A549 (cell line): ENCODE data around the gene PRLR. TPM values are rescaled to one million over a fixed set of nuclear protein-coding genes. Genes with fewer than 3 reads are reported as not detected.

Source experiments
- ATAC-seq, 2 experiments: fragments of 200-7000 bp in 1 of 2; fragments of >200 bp in 1 of 2; cut with Nextera tagmentation in 1 of 2; cut with Tn5 transposase in 1 of 2; 3 replicates each; pipeline versions ENCODE4 v1.8.0 to v1.9.1; 2018 to 2020; ENCODE audit warnings: mild to moderate bottlenecking in 1 of 2, moderate library complexity in 1 of 2
- CTCF ChIA-PET: fragments of 300-600 bp; sonication (Branson Sonifier 250); formaldehyde crosslinking; extraction: SDS; loops from one replicate; lab custom pipeline; 2021; ENCODE audit warnings: antibody characterized with exemption, inconsistent platforms; lab: Yijun Ruan, JAX
- POLR2A ChIA-PET: fragments of 350-600 bp; formaldehyde crosslinking; extraction: SDS; loops from one replicate; lab custom pipeline; 2021; ENCODE audit warnings: antibody characterized with exemption, inconsistent platforms; lab: Yijun Ruan, JAX
- DNase-seq, 2 experiments: peaks; one replicate each; pipeline versions ENCODE4 v3.0.0 to v3.0.0-alpha.2; 2011 to 2016; ENCODE audit warnings: low read depth in 1 of 2, low spot score in 1 of 2
- FAIRE-seq: peaks from 2 replicates; lab custom pipeline; 2011; peaks lifted over from hg19 to GRCh38; lab: Jason Lieb, UNC
- H3K27ac ChIP-seq, 2 experiments: fragments of >200 bp; sonication (Bioruptor Twin); formaldehyde crosslinking; 3 replicates each; pipeline ENCODE4 v1.5.1; 2016 to 2017
- H3K4me1 ChIP-seq: fragments of >200 bp; sonication (Bioruptor Twin); formaldehyde crosslinking; 3 replicates; pipeline ENCODE4 v1.6.1; 2016
- H3K4me2 ChIP-seq: fragments of >200 bp; sonication (Bioruptor Twin); formaldehyde crosslinking; 3 replicates; pipeline ENCODE4 v1.6.1; 2016
- H3K4me3 ChIP-seq: fragments of >200 bp; sonication (Bioruptor Twin); formaldehyde crosslinking; 3 replicates; pipeline ENCODE4 v1.5.1; 2016
- H3K9me3 ChIP-seq: fragments of >200 bp; sonication (Bioruptor Twin); formaldehyde crosslinking; 3 replicates; pipeline ENCODE4 v1.6.1; 2016
- CBX2 ChIP-seq: fragments of 200-600 bp; sonication (generic); IDR thresholded peaks from 2 replicates; pipeline ENCODE4 v1.6.1; 2016; ENCODE audit warnings: low read depth, mild to moderate bottlenecking, borderline replicate concordance
- CEBPB ChIP-seq, 2 experiments: fragments of >200 bp in 1 of 2; sonication (Bioruptor Twin) in 1 of 2; formaldehyde crosslinking in 1 of 2; IDR thresholded peaks; 2 replicates each; pipeline ENCODE4 v1.6.1; 2012 to 2016
- CHD2 ChIP-seq: fragments of 150-350 bp; IDR thresholded peaks from 2 replicates; pipeline ENCODE4 v1.6.1; 2014; ENCODE audit warnings: low read length; ENCODE audit not compliant: partially characterized antibody
- EHF ChIP-seq: fragments of 250-450 bp; sonication (Bioruptor Pico); IDR thresholded peaks from 2 replicates; pipeline ENCODE4 v1.5.0; 2020; ENCODE audit warnings: mild to moderate bottlenecking
- EP300 ChIP-seq, 2 experiments: fragments of >200 bp; sonication (Bioruptor Twin); formaldehyde crosslinking; IDR thresholded peaks; 2 replicates in 1 of 2; 3 replicates in 1 of 2; pipeline ENCODE4 v1.6.1; 2016 to 2017
- FOSB ChIP-seq: fragments of 250-450 bp; sonication (Bioruptor Pico); IDR thresholded peaks from 2 replicates; pipeline ENCODE4 v1.5.0; 2020; ENCODE audit warnings: mild to moderate bottlenecking, moderate library complexity
- HDAC2 ChIP-seq: fragments of 200-600 bp; sonication (generic); IDR thresholded peaks from 2 replicates; pipeline ENCODE4 v1.6.1; 2016
- HEYL ChIP-seq: fragments of 250-450 bp; sonication (Bioruptor Pico); IDR thresholded peaks from 2 replicates; pipeline ENCODE4 v1.8.0; 2021; ENCODE audit warnings: mild to moderate bottlenecking, moderate library complexity
- HOXA7 ChIP-seq: fragments of 250-450 bp; sonication (Bioruptor Pico); IDR thresholded peaks from 2 replicates; pipeline ENCODE4 v1.5.0; 2020; ENCODE audit warnings: mild to moderate bottlenecking, moderate library complexity
- KDM5A ChIP-seq: fragments of 200-600 bp; sonication (generic); IDR thresholded peaks from 2 replicates; pipeline ENCODE4 v1.6.1; 2016; ENCODE audit warnings: antibody characterized with exemption, mild to moderate bottlenecking
- MAZ ChIP-seq: fragments of 150-350 bp; IDR thresholded peaks from 2 replicates; pipeline ENCODE4 v1.6.1; 2014; ENCODE audit warnings: antibody characterized with exemption, low read depth, low read length, borderline replicate concordance
- PHF8 ChIP-seq: fragments of 200-600 bp; sonication (generic); IDR thresholded peaks from 2 replicates; pipeline ENCODE4 v1.6.1; 2016; ENCODE audit warnings: low read depth, mild to moderate bottlenecking, antibody characterized with exemption, moderate library complexity, borderline replicate concordance
- RFX5 ChIP-seq: fragments of 450-650 bp; IDR thresholded peaks from 2 replicates; pipeline ENCODE4 v1.7.1; 2014; ENCODE audit warnings: antibody characterized with exemption, mild to moderate bottlenecking, moderate library complexity
- SMC3 ChIP-seq: fragments of >200 bp; sonication (Bioruptor Twin); formaldehyde crosslinking; IDR thresholded peaks from 3 replicates; pipeline ENCODE4 v1.6.1; 2018; ENCODE audit warnings: inconsistent platforms
- TFCP2L1 ChIP-seq: fragments of 250-450 bp; sonication (Bioruptor Pico); IDR thresholded peaks from 2 replicates; pipeline ENCODE4 v1.5.0; 2021; ENCODE audit warnings: mild to moderate bottlenecking
- ZFP36 ChIP-seq: fragments of 450-650 bp; IDR thresholded peaks from 2 replicates; pipeline ENCODE4 v1.6.1; 2014; ENCODE audit warnings: borderline replicate concordance; ENCODE audit not compliant: partially characterized antibody
- ZNF302 ChIP-seq: fragments of 250-450 bp; sonication (Bioruptor Pico); IDR thresholded peaks from 2 replicates; pipeline ENCODE4 v1.9.0; 2021; ENCODE audit warnings: inconsistent platforms, mild to moderate bottlenecking, moderate library complexity
- ZSCAN20 ChIP-seq: fragments of 250-450 bp; sonication (Bioruptor Pico); IDR thresholded peaks from 2 replicates; pipeline ENCODE4 v1.8.0; 2022; ENCODE audit warnings: mild to moderate bottlenecking, moderate library complexity
- WGBS: methylation state at CpG from one replicate; pipeline ENCODE4 v1.1.6; 2017; ENCODE audit errors: missing lambda C conversion rate; 5-methylcytosine and 5-hydroxymethylcytosine counted together
- polyA plus RNA-seq, 4 experiments: library from polyadenylated mRNA; depleted of rRNA in 3 of 4; stranded (reverse); fragments of >200 nt; fragmentation: RNase III in 1 of 4; extraction: RNeasy Plus Mini Kit Qiagen cat#74134 plus additional on column Dnase treatment in 1 of 4; gene quantifications; 2 replicates in 3 of 4; 3 replicates in 1 of 4; pipeline ENCODE4 v1.2.3, GENCODE V29; 2011 to 2017
- TF ChIP-seq, protein P1 (sequence below): fragments of 250-450 bp; sonication (Bioruptor Pico); IDR thresholded peaks from 2 replicates; pipeline ENCODE4 v1.5.0; 2020; ENCODE audit warnings: low read depth, mild to moderate bottlenecking, moderate library complexity
- TF ChIP-seq, protein P2 (sequence below): fragments of 150-350 bp; IDR thresholded peaks from 2 replicates; pipeline ENCODE4 v1.6.1; 2014; ENCODE audit warnings: low read depth, mild to moderate bottlenecking, low read length
- TF ChIP-seq, protein P3 (sequence below): fragments of 200-600 bp; sonication (generic); IDR thresholded peaks from 2 replicates; pipeline ENCODE4 v1.6.1; 2016; ENCODE audit warnings: antibody characterized with exemption, mild to moderate bottlenecking, moderate library complexity
- TF ChIP-seq, protein P4 (sequence below): fragments of >200 bp; sonication (Bioruptor Twin); formaldehyde crosslinking; IDR thresholded peaks from 3 replicates; pipeline ENCODE4 v1.5.1; 2016
- TF ChIP-seq, protein P5 (sequence below): IDR thresholded peaks from 2 replicates; pipeline ENCODE4 v1.6.1; 2012

Gene PRLR
- polyA plus RNA-seq, 2 of the 4 experiments (the other 2 are of a cell fraction), result 0.09 TPM; not detected in 1

DNA sequence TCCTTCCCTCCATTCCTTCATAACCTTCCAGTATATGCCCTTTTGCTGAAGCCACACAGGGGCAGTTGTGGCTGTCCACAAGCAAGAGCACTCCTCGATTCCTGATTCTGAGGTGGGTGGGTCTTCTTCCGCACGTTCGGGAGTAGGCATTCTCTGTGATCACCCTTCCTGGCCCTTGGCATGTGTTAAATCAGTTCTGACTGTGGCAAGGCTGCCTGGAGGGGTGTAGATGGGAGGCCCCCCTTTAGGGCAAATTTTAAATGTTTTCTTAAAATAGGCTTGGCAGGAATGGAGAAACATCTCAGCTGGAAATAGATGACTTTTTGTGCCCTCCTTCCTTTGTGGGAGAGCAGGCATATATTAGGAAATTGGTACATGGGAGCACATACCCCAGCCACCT lies 185.6 kb downstream of the PRLR start (continued):
- TF ChIP-seq, protein P1, sequence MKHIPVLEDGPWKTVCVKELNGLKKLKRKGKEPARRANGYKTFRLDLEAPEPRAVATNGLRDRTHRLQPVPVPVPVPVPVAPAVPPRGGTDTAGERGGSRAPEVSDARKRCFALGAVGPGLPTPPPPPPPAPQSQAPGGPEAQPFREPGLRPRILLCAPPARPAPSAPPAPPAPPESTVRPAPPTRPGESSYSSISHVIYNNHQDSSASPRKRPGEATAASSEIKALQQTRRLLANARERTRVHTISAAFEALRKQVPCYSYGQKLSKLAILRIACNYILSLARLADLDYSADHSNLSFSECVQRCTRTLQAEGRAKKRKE (CRISPR knock-in tag), result no peak
- TF ChIP-seq, protein P2, sequence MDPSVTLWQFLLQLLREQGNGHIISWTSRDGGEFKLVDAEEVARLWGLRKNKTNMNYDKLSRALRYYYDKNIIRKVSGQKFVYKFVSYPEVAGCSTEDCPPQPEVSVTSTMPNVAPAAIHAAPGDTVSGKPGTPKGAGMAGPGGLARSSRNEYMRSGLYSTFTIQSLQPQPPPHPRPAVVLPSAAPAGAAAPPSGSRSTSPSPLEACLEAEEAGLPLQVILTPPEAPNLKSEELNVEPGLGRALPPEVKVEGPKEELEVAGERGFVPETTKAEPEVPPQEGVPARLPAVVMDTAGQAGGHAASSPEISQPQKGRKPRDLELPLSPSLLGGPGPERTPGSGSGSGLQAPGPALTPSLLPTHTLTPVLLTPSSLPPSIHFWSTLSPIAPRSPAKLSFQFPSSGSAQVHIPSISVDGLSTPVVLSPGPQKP, result no peak
- no peak for TF ChIP-seq EP300 (IDR thresholded peaks at IDR 0.05)
- no peak for TF ChIP-seq HEYL (CRISPR knock-in tag)
- TF ChIP-seq PHF8, result no peak

DNA sequence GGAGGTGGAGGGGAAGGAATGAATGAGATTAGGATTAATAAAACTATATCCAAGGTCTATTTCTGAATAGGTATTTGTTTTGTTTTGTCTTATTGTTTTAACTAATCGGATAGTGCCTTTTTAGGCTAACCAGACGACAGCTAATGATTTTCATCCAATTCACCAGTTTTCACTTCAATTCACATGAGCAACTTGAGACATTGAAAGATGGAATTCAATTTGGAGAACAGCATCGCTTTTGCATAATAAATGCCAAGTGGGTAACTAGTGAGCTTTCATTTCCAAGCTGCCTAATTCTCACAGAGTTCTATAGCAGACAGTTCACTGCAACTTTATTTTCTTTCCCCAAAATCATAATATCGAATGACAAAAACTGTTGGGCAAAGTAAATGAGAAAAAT lies 187.5 kb downstream of the PRLR start:
- WGBS, result 17% methylated on average over 4 of the region's 4 CpGs
- TF ChIP-seq, protein P3, sequence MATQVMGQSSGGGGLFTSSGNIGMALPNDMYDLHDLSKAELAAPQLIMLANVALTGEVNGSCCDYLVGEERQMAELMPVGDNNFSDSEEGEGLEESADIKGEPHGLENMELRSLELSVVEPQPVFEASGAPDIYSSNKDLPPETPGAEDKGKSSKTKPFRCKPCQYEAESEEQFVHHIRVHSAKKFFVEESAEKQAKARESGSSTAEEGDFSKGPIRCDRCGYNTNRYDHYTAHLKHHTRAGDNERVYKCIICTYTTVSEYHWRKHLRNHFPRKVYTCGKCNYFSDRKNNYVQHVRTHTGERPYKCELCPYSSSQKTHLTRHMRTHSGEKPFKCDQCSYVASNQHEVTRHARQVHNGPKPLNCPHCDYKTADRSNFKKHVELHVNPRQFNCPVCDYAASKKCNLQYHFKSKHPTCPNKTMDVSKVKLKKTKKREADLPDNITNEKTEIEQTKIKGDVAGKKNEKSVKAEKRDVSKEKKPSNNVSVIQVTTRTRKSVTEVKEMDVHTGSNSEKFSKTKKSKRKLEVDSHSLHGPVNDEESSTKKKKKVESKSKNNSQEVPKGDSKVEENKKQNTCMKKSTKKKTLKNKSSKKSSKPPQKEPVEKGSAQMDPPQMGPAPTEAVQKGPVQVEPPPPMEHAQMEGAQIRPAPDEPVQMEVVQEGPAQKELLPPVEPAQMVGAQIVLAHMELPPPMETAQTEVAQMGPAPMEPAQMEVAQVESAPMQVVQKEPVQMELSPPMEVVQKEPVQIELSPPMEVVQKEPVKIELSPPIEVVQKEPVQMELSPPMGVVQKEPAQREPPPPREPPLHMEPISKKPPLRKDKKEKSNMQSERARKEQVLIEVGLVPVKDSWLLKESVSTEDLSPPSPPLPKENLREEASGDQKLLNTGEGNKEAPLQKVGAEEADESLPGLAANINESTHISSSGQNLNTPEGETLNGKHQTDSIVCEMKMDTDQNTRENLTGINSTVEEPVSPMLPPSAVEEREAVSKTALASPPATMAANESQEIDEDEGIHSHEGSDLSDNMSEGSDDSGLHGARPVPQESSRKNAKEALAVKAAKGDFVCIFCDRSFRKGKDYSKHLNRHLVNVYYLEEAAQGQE, result no peak
- TF ChIP-seq CBX2 (no peak), SMC3 (no peak)
- FAIRE-seq, result no peak
- Histone ChIP-seq H3K4me2 (no peak overlapping the region), H3K4me3 (no peak overlapping the region), H3K4me1 (no peaks in the 10 kb centered on the region), H3K9me3 (no peaks in the 10 kb centered on the region), H3K27ac (no peak overlapping the region)
- ChIA-PET CTCF (no interaction called here), POLR2A (no interaction called here)
- ATAC-seq, result no peak
- DNase-seq, result no peak

DNA sequence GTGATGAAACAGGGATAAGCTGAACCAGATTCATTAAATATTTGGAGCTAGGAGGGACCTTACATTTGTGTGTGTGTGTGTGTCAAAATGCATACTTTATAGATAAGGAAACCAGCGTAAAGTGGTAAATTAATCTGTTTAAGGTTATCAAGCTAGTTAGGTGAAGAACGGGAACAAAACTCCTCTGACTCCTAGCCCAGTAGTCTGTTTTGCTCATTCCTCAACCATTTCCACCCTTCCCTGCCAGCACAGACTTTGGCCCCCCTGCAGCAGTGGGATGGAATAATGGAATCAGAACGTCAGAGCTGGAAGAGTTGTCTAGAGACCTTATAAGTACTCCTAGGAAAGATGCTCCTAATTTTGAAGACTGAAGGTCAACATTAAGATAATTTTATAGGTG lies 189.0 kb downstream of the PRLR start:
- ATAC-seq (no peak), FAIRE-seq (no peak)
- Histone ChIP-seq H3K9me3 (no peaks in the 10 kb centered on the region), H3K4me3 (no peak overlapping the region)
- CTCF ChIA-PET, result no interaction called here
- TF ChIP-seq HDAC2, result no peak
- no peak for TF ChIP-seq TFCP2L1 (CRISPR knock-in tag)
- no peak for TF ChIP-seq MAZ
- no peak for TF ChIP-seq ZFP36
- TF ChIP-seq SMC3, result no peak
- TF ChIP-seq, all 56 proteins: peak for 0
- DNase-seq, result no peak
- 41% methylated on average over 3 of the region's 3 CpGs for WGBS
- Histone ChIP-seq H3K4me2 (no peak overlapping the region), H3K4me1 (no peaks in the 10 kb centered on the region), H3K27ac (no peak overlapping the region)
- POLR2A ChIA-PET, result no interaction called here

DNA sequence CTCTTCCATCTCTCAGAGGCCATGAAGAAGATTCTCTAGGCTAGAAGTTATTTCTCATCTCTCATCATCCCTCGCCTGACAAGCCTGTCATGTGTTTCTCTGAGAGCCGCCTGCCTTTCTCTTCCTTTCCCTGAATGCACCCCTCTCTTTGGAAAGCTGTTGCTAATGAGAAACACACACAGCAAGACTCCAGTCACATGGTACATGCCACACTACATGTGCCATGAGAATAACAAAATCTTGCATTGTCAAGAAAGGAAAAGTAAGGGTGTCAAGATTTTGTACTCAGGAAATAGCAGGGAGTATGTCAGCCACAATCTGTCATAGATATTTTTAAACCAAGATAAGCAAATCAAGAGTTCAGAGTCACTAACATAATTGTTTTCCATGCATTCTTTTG lies 191.4 kb downstream of the PRLR start:
- 23% methylated on average over 2 of the region's 2 CpGs for WGBS
- POLR2A ChIA-PET, result no interaction called here
- Histone ChIP-seq H3K4me1 (no peaks in the 10 kb centered on the region), H3K4me2 (no peak overlapping the region), H3K4me3 (no peak overlapping the region), H3K9me3 (no peaks in the 10 kb centered on the region), H3K27ac (no peak overlapping the region)
- ATAC-seq, result no peak
- no peak for FAIRE-seq
- CTCF ChIA-PET, result no interaction called here
- TF ChIP-seq EHF (CRISPR knock-in tag), result no peak
- TF ChIP-seq FOSB (CRISPR knock-in tag), result no peak
- TF ChIP-seq ZSCAN20 (CRISPR knock-in tag), result no peak
- TF ChIP-seq RFX5, result no peak
- TF ChIP-seq HOXA7 (CRISPR knock-in tag), result no peak
- TF ChIP-seq, protein P4, sequence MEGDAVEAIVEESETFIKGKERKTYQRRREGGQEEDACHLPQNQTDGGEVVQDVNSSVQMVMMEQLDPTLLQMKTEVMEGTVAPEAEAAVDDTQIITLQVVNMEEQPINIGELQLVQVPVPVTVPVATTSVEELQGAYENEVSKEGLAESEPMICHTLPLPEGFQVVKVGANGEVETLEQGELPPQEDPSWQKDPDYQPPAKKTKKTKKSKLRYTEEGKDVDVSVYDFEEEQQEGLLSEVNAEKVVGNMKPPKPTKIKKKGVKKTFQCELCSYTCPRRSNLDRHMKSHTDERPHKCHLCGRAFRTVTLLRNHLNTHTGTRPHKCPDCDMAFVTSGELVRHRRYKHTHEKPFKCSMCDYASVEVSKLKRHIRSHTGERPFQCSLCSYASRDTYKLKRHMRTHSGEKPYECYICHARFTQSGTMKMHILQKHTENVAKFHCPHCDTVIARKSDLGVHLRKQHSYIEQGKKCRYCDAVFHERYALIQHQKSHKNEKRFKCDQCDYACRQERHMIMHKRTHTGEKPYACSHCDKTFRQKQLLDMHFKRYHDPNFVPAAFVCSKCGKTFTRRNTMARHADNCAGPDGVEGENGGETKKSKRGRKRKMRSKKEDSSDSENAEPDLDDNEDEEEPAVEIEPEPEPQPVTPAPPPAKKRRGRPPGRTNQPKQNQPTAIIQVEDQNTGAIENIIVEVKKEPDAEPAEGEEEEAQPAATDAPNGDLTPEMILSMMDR, result no peak
- no peak for TF ChIP-seq KDM5A
- TF ChIP-seq CEBPB (IDR thresholded peaks at IDR 0.05), result no peak
- no peak for TF ChIP-seq ZNF302
- TF ChIP-seq MAZ, result no peak
- no peak for TF ChIP-seq CHD2
- TF ChIP-seq, protein P5, sequence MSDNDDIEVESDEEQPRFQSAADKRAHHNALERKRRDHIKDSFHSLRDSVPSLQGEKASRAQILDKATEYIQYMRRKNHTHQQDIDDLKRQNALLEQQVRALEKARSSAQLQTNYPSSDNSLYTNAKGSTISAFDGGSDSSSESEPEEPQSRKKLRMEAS, result no peak
- DNase-seq, result no peak
